Pancreas (tissue), 10 donors: ENCODE measurements around the gene GRIP2. TPM values are rescaled to one million over a fixed set of nuclear protein-coding genes. Genes with fewer than 3 reads are reported as not detected.

Experiments used
- ATAC-seq, 4 donors: fragments of 200-7000 bp; cut with Tn5 transposase; one replicate each; pipeline versions ENCODE4 v1.8.0 to v1.9.1; 2020; ENCODE audit warnings: mild to moderate bottlenecking in 4 of 4, moderate library complexity in 4 of 4
- DNase-seq, 6 donors: peaks; one replicate each; pipeline ENCODE4 v3.0.0-alpha.2; 2020
- FAIRE-seq: peaks from 2 replicates; lab custom pipeline; 2012; peaks lifted over from hg19 to GRCh38; lab: Jason Lieb, UNC
- H3K27ac ChIP-seq, 4 donors: fragments of 200-600 bp; sonication (generic); 1 replicate in 3 of 4; 2 replicates in 1 of 4; pipeline versions ENCODE4 v1.5.0 to v1.8.0; 2020
- H3K27me3 ChIP-seq, 4 donors: fragments of 200-600 bp; one replicate each; pipeline ENCODE4 v1.8.0; 2021
- H3K36me3 ChIP-seq, 3 donors: fragments of 200-600 bp; sonication (generic) in 1 of 3; one replicate each; pipeline versions ENCODE4 v1.5.0 to v1.8.0; 2020 to 2021
- H3K4me1 ChIP-seq, 3 donors: fragments of 200-600 bp; one replicate each; pipeline ENCODE4 v1.8.0; 2021
- H3K4me3 ChIP-seq, 4 donors: fragments of 200-600 bp; sonication (generic) in 2 of 4; one replicate each; pipeline versions ENCODE4 v1.5.0 to v1.8.0; 2020 to 2021
- H3K9me3 ChIP-seq, 4 donors: fragments of 200-600 bp; one replicate each; pipeline ENCODE4 v1.8.0; 2021
- WGBS, 2 donors: extraction: QIAGEN DNeasy Blood & Tissue Kit; methylation state at CpG; one replicate each; pipeline ENCODE4 v1.1.7; 2013; 5-methylcytosine and 5-hydroxymethylcytosine counted together
- intact Hi-C, 3 donors: fragments of 100-400 bp; cut with DNase I; formaldehyde crosslinking; loops; one replicate each; pipeline versions ENCODE4 v1.11.1 to v1.14.2; 2022
- polyA plus RNA-seq, 2 donors: library from polyadenylated mRNA; stranded (reverse); fragments of 200-250 nt; gene quantifications; one replicate each; pipeline ENCODE4 v1.2.3, GENCODE V29; 2013
- total RNA-seq, 6 donors: library from RNA; stranded (reverse); fragmentation: NEBNext Ultra II Directional in 4 of 6; extraction: Animal tissue kit (Norgen Biotek cat#: 25700) in 4 of 6; gene quantifications; one replicate each; pipeline versions ENCODE4 v1.2.1 to v1.2.4, GENCODE V29; 2021 to 2023
- TF ChIP-seq, protein P1 (sequence below), 4 donors: fragments of 200-600 bp; sonication (generic) in 3 of 4; IDR thresholded peaks; one replicate each; pipeline versions ENCODE4 v1.5.0 to v1.8.0; 2021; ENCODE audit warnings: antibody characterized with exemption in 4 of 4
- donor health status: healthy with polysubstance abuse.
- donor health status: DM: no; HTN: no; CAD: no; lungs with moderate emphysema.
- donor health status: DM: no; HTN: no; CAD: no.
- donor health status: control.
- donor health status: control.
- donor health status: Bipolar disorder and iron deficiency.
- donor health status: DM: yes; HTN: yes; CAD: no.
- donor health status: DM: no; HTN: no; CAD: no.
- donor health status: DM: no; HTN: no; CAD: no.
- donor health status: DM: yes; HTN: yes; CAD: no.

Gene GRIP2
- total and polyA plus RNA-seq, 8 donors: 0.16 to 0.94 (median 0.35) TPM

DNA sequence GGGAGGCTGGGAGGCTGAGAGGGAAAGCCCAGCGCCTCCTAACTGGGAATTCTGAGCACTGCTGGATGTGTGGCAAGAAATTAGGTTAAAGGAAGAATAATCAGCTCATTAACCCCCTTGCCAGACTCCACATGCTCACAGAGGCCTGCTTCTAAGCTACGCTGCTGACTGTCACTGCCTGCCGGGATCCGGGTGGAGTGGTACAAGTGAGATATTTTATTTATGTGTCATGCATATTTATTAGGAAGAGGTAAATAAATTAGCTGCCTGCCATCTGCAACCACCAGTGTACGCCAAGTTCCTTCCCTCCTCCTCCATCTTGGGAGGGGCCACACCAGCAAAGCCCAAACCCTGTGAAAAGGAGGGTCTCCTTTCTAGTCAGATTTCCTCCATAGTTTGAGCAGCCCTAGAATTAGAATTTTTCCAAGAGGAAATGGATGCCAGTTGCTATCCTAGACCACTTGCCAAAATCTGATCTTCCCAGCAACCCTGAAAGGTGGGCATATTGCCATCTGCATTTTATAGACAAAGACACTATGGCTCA, 43.5 kb upstream of the GRIP2 start:
- no peak overlapping the region for H3K4me3 ChIP-seq
- intact Hi-C loops: no loop called here
- H3K36me3 ChIP-seq: no peaks in the 10 kb centered on the region
- peaks cover 0 to 5% (median 0%) of the 10 kb centered on the region in 3 donors for H3K4me1 ChIP-seq
- H3K27ac ChIP-seq: no peak overlapping the region
- no peaks in the 10 kb centered on the region for H3K27me3 ChIP-seq
- no peak for FAIRE-seq
- no peak for ATAC-seq
- TF ChIP-seq, protein P1, sequence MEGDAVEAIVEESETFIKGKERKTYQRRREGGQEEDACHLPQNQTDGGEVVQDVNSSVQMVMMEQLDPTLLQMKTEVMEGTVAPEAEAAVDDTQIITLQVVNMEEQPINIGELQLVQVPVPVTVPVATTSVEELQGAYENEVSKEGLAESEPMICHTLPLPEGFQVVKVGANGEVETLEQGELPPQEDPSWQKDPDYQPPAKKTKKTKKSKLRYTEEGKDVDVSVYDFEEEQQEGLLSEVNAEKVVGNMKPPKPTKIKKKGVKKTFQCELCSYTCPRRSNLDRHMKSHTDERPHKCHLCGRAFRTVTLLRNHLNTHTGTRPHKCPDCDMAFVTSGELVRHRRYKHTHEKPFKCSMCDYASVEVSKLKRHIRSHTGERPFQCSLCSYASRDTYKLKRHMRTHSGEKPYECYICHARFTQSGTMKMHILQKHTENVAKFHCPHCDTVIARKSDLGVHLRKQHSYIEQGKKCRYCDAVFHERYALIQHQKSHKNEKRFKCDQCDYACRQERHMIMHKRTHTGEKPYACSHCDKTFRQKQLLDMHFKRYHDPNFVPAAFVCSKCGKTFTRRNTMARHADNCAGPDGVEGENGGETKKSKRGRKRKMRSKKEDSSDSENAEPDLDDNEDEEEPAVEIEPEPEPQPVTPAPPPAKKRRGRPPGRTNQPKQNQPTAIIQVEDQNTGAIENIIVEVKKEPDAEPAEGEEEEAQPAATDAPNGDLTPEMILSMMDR (IDR thresholded peaks at IDR 0.05): no peak
- no peaks in the 10 kb centered on the region for H3K9me3 ChIP-seq
- no peak for DNase-seq
- WGBS, 2 donors: 92 to 98% methylated on average over 5 of the region's 5 CpGs

DNA sequence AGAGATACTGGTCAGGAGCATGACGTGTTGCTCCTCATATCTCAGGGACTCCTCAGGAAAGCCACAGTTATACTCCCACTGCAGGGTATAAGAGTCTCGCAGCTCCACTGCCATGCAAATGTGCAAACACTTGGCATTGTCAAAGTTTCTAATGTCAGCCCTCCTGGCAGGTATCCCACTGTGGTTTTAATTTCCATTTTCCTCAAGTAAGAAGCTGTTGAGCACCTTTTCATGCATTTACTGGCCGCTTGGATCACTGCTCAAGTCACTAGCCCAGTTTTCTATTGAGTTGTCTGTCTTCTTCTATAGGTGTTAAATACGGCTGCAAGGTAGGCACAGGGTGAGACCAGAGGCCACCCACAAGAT, 41.9 kb upstream of the GRIP2 start:
- Histone ChIP-seq H3K27ac (no peak overlapping the region), H3K27me3 (no peaks in the 10 kb centered on the region), H3K9me3 (no peaks in the 10 kb centered on the region), H3K36me3 (no peaks in the 10 kb centered on the region), H3K4me1 (peaks cover 0 to 5% (median 0%) of the 10 kb centered on the region in 3 donors), H3K4me3 (no peak overlapping the region)
- WGBS, 2 donors: 54 to 59% methylated on average over 4 of the region's 4 CpGs
- TF ChIP-seq, protein P1 (IDR thresholded peaks at IDR 0.05): no peak
- intact Hi-C loops: no loop called here
- no peak for DNase-seq
- peak; percentile 17 to 60 (median 34) for ATAC-seq
- FAIRE-seq: no peak

GRCh38 chr3:14581334-14582044, 41.3 kb upstream of the GRIP2 start:
- 53 to 54% methylated on average over 5 of the region's 5 CpGs for WGBS, 2 donors
- Histone ChIP-seq H3K9me3 (no peaks in the 10 kb centered on the region), H3K36me3 (no peaks in the 10 kb centered on the region), H3K4me3 (no peak overlapping the region), H3K27me3 (no peaks in the 10 kb centered on the region), H3K4me1 (peaks cover 0 to 5% (median 0%) of the 10 kb centered on the region in 3 donors), H3K27ac (no peak overlapping the region)
- ATAC-seq (peak; percentile 79 to 97 (median 90)), FAIRE-seq (no peak), DNase-seq (peak in 4 of 6 donors; percentile 51 to 70 (median 58))
- TF ChIP-seq, protein P1 (IDR thresholded peaks at IDR 0.05): no peak
- intact Hi-C loops: no loop called here

DNA sequence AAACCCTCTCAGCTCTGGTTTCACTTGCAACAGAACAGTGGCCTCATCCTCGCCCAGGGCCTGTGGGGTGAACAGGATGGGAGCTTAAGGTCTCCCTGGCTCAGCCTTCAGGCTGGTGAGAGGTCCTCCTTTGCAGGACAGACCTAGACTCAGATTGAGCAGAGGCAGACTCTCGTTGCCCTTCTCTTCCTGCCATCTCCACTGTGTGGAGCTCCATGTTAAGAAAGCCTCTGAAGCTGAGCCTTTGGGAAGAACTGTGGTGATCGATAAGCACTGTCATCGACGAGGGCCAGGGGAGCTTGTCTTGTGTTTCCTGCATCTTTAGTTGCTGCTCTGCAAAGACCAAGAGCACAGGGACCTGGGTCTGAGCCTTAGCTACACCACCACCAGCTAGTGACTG, 37.8 kb upstream of the GRIP2 start:
- intact Hi-C loops: no loop called here
- ATAC-seq (no peak), DNase-seq (no peak), FAIRE-seq (no peak)
- no peaks in the 10 kb centered on the region for H3K27me3 ChIP-seq
- no peak overlapping the region for H3K4me3 ChIP-seq
- H3K27ac ChIP-seq: no peak overlapping the region
- TF ChIP-seq, protein P1 (IDR thresholded peaks at IDR 0.05): no peak
- no peaks in the 10 kb centered on the region for H3K36me3 ChIP-seq
- H3K4me1 ChIP-seq: peaks cover 0 to 5% (median 0%) of the 10 kb centered on the region in 3 donors
- H3K9me3 ChIP-seq: no peaks in the 10 kb centered on the region
- 74 to 77% methylated on average over 5 of the region's 5 CpGs for WGBS, 2 donors

GRCh38 chr3:14576163-14576562, 36.0 kb upstream of the GRIP2 start:
- H3K27me3 ChIP-seq: no peaks in the 10 kb centered on the region
- no peak overlapping the region for H3K4me3 ChIP-seq
- ATAC-seq (no peak), DNase-seq (no peak), FAIRE-seq (no peak)
- intact Hi-C loops: no loop called here
- no peaks in the 10 kb centered on the region for H3K4me1 ChIP-seq
- H3K9me3 ChIP-seq: no peaks in the 10 kb centered on the region
- TF ChIP-seq, protein P1 (IDR thresholded peaks at IDR 0.05): no peak
- no peak overlapping the region for H3K27ac ChIP-seq
- 94 to 95% methylated on average over 9 of the region's 9 CpGs for WGBS, 2 donors
- no peaks in the 10 kb centered on the region for H3K36me3 ChIP-seq
